ENCODE results near the gene OPN1SW.
A peak's percentile ranks its signal among the peaks of the same experiment; 100 is the strongest.

Gene OPN1SW

DNA sequence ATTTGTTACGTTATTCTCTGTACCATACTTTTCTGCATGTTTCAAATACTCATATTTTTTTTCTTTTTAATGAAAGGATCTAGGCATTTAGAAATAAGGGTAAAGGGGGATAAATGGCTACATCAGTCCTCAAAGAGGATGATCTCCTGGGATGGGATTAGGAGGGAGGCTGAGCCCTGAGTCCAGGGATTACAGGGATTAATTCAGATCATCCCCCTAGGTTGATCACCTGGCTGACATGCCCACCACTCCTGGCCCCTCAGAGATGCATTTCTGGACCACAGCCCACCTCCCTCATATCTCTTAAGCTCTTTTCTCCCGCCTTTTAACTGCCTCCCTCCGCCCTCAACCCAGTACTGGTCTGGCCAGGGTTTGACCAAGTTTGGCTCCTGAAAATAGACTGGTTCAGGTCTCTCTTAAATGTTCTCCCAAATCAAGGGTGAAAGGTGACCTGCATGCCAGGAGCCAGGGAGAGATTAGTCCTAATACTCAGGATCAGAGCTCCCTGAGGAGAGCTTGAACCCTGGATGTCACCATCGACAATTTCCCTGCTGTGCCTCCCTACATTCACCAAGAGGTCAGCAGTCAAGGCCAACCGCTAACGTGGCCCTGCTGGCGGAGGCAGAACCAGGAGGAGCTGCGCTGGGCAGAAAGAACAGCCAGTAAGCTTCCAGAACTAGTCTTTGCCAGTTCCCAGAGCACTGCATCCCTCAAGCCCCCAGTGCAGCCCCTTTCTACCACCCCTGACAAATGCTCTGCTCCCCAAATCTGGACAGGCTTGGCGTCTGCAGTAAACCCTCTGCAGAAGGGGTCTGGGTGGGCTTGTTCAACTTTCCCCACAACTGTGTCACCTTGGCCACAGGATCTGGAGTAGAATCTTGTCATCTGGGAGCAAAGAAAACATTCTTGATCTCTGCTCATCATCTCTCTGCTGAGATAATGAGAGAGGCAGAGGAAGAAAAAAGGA is 13.1 kb upstream of the OPN1SW start:
- no peak for DNase-seq
- peaks cover 65% of the 10 kb centered on the region for H3K27me3 Mint-ChIP-seq
- H3K9me3 Mint-ChIP-seq, result no peaks in the 10 kb centered on the region
- H3K36me3 Mint-ChIP-seq, result no peaks in the 10 kb centered on the region
- H3K4me1 Mint-ChIP-seq, result peaks cover 7% of the 10 kb centered on the region
- H3K27ac Mint-ChIP-seq, result no peak overlapping the region
- H3K4me3 Mint-ChIP-seq, result peak overlapping the region; percentile 68
- CTCF ChIA-PET, result no interaction called here

- H3K27ac Mint-ChIP-seq, result no peak overlapping the region
- CTCF ChIA-PET, result interaction anchor here (0.6 to 1.0 kb wide), 2 partner anchors 13 to 47 kb away, joined by 3 to 4 read pairs; no protein-coding TSS in a partner anchor
- no peak for DNase-seq
Measured at GRCh38 chr7:128785738-128786137, 10.1 kb upstream of the OPN1SW start.

DNA sequence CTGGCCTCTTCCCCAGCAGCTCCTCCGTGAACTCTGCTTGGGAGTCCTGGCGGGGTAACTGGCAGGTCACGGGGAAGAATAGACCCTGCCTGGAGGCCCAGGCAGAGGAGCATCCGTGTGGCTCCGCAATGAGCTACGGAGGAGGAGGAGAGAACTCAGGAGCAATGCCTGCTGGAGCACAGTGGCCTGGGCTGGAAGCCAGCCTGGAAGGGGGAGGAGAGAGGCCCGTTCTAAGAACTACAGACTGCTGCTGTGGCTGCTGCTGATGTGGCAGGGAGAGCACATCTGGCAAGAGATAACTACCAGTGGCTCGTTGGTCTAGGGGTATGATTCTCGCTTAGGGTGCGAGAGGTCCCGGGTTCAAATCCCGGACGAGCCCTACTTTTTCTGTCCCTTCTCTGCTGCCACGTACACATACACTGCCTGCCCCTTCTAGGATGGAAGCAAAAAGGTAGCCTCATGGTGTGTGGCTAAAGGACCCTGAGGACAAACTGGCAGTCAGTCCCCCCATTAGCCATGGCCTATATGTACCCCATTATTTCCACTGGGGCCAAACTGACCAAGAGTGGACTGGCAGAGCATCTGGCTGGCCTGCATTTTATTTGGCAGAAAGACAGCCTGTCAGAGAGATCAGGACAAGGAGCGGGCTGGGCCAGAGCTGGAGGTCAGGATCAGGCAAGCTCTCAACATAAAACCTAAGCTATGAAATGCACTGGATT is 7.7 kb upstream of the OPN1SW start:
- Mint-ChIP-seq H3K9me3 (no peaks in the 10 kb centered on the region), H3K4me3 (no peak overlapping the region), H3K27ac (no peak overlapping the region), H3K4me1 (no peaks in the 10 kb centered on the region), H3K36me3 (no peaks in the 10 kb centered on the region), H3K27me3 (peaks cover 32% of the 10 kb centered on the region)
- DNase-seq, result no peak
- CTCF ChIA-PET, result no interaction called here

More at GRCh38 chr7:128785738-128786137, 10.1 kb upstream of the OPN1SW start:
- H3K27me3 Mint-ChIP-seq, result peaks cover 56% of the 10 kb centered on the region
- H3K4me1 Mint-ChIP-seq, result peaks cover 5% of the 10 kb centered on the region
- H3K36me3 Mint-ChIP-seq, result no peaks in the 10 kb centered on the region
- H3K4me3 Mint-ChIP-seq, result no peak overlapping the region
- H3K9me3 Mint-ChIP-seq, result no peaks in the 10 kb centered on the region

GRCh38 chr7:128781851-128782250 is 6.3 kb upstream of the OPN1SW start:
- CTCF ChIA-PET, result no interaction called here
- no peak overlapping the region for H3K27ac Mint-ChIP-seq

GRCh38 chr7:128781126-128781525 is 5.5 kb upstream of the OPN1SW start:
- DNase-seq, result no peak
- Mint-ChIP-seq H3K36me3 (no peaks in the 10 kb centered on the region), H3K27me3 (peaks cover 24% of the 10 kb centered on the region), H3K27ac (no peak overlapping the region), H3K9me3 (peaks cover 16% of the 10 kb centered on the region), H3K4me1 (no peaks in the 10 kb centered on the region), H3K4me3 (no peak overlapping the region)
- CTCF ChIA-PET, result no interaction called here

More at GRCh38 chr7:128781851-128782250, 6.3 kb upstream of the OPN1SW start:
- H3K9me3 Mint-ChIP-seq, result peaks cover 12% of the 10 kb centered on the region
- H3K4me3 Mint-ChIP-seq, result no peak overlapping the region
- peaks cover 30% of the 10 kb centered on the region for H3K27me3 Mint-ChIP-seq
- DNase-seq, result no peak
- H3K36me3 Mint-ChIP-seq, result no peaks in the 10 kb centered on the region
- H3K4me1 Mint-ChIP-seq, result no peaks in the 10 kb centered on the region

DNA sequence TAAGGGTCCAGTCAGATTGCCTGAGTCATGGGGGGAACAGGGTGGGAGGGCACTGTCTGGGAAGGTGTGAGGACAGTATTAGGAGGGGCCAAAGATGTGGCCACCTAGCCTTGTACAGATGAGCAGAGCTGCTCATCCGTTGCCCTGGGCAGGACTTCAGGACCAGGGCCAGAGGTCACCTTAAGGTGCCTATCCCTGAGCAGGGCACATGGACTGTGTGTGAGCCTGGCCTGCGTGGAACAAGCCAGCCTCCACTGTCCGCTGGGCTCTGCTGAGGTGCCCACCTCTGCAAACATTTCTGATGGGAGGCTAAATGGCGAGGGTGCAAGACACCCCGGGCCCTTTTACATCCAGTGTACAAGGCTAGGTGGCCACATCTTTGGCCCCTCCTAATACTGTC is 3.4 kb upstream of the OPN1SW start:
- Mint-ChIP-seq H3K4me1 (no peaks in the 10 kb centered on the region), H3K9me3 (peaks cover 16% of the 10 kb centered on the region), H3K27me3 (peaks cover 12% of the 10 kb centered on the region), H3K36me3 (peaks cover 8% of the 10 kb centered on the region), H3K27ac (no peak overlapping the region), H3K4me3 (no peak overlapping the region)
- CTCF ChIA-PET, result no interaction called here
- no peak for DNase-seq

- Mint-ChIP-seq H3K27ac (no peak overlapping the region), H3K36me3 (peaks cover 19% of the 10 kb centered on the region), H3K9me3 (peaks cover 16% of the 10 kb centered on the region), H3K4me1 (no peaks in the 10 kb centered on the region), H3K4me3 (no peak overlapping the region), H3K27me3 (peaks cover 5% of the 10 kb centered on the region)
- DNase-seq, result no peak
- CTCF ChIA-PET, result no interaction called here
Measured at GRCh38 chr7:128777156-128778123, 1.8 kb upstream of the OPN1SW start.

- Mint-ChIP-seq H3K4me3 (no peak overlapping the region), H3K36me3 (peaks cover 37% of the 10 kb centered on the region), H3K9me3 (peaks cover 16% of the 10 kb centered on the region), H3K4me1 (no peaks in the 10 kb centered on the region), H3K27ac (peak overlapping the region; percentile 54), H3K27me3 (no peaks in the 10 kb centered on the region)
- CTCF ChIA-PET, result no interaction called here
- no peak for DNase-seq
Measured at GRCh38 chr7:128774921-128775320, 673 bp downstream of the OPN1SW start.

DNA sequence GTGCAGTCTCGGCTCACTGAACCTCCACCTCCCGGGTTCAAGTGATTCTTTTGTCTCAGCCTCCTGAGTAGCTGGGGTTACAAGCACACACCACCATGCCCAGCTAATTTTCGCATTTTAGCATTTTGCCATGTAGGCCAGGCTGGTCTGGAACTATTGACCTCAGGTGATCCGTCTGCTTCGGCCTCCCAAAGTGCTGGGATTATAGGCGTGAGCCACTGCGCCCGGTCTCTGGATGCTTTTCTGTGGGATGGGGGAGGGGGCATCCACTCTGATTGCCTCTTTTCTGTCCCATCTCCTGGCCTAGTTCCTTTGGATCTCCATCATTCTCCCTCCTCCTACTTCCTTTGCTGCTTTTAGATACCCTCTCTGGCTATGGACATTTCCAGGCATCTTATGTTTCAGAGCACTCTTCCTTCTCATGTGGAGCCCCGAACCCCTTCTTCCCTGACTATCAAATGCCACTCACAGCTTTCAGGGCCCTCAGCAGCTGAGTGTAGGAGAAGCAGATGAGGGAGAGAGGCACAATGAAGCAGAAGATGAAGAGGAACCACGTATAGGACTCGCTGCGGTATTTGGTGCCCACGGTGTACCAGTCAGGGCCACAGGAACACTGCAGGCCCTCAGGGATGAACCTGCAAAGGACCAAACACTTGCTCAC is 1.4 kb downstream of the OPN1SW start:
- no peak overlapping the region for H3K27ac Mint-ChIP-seq
- no peaks in the 10 kb centered on the region for H3K4me1 Mint-ChIP-seq
- no peak for DNase-seq
- peaks cover 44% of the 10 kb centered on the region for H3K36me3 Mint-ChIP-seq
- H3K4me3 Mint-ChIP-seq, result no peak overlapping the region
- peaks cover 16% of the 10 kb centered on the region for H3K9me3 Mint-ChIP-seq
- no peaks in the 10 kb centered on the region for H3K27me3 Mint-ChIP-seq
- CTCF ChIA-PET, result no interaction called here

DNA sequence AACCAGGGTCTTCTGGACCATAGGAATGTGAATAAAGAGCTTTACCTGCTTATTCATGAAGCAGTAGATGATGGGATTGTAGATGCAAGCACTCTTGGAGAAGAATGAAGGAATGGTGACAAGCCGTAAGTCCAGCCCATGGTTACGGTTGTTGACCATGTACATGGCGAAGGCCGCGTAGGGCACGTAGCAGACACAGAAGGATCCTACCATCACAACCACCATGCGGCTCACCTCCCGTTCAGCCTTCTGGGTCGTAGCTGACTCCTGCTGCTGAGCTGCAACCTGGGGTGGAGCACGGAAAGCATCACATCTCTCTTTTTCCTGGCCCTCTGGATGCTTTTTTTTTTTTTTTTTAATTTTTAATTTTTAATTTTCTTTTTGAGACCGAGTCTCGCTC is 2.0 kb downstream of the OPN1SW start:
- CTCF ChIA-PET, result no interaction called here
- Mint-ChIP-seq H3K27ac (no peak overlapping the region), H3K27me3 (no peaks in the 10 kb centered on the region), H3K4me3 (no peak overlapping the region), H3K4me1 (no peaks in the 10 kb centered on the region), H3K36me3 (peaks cover 49% of the 10 kb centered on the region), H3K9me3 (peaks cover 16% of the 10 kb centered on the region)
- no peak for DNase-seq

GRCh38 chr7:128770233-128770632 is 5.4 kb downstream of the OPN1SW start:
- H3K27me3 Mint-ChIP-seq, result no peaks in the 10 kb centered on the region
- peaks cover 60% of the 10 kb centered on the region for H3K36me3 Mint-ChIP-seq
- H3K27ac Mint-ChIP-seq, result peak overlapping the region; percentile 55
- DNase-seq, result no peak
- CTCF ChIA-PET, result no interaction called here
- no peaks in the 10 kb centered on the region for H3K4me1 Mint-ChIP-seq
- H3K4me3 Mint-ChIP-seq, result no peak overlapping the region
- no peaks in the 10 kb centered on the region for H3K9me3 Mint-ChIP-seq

DNA sequence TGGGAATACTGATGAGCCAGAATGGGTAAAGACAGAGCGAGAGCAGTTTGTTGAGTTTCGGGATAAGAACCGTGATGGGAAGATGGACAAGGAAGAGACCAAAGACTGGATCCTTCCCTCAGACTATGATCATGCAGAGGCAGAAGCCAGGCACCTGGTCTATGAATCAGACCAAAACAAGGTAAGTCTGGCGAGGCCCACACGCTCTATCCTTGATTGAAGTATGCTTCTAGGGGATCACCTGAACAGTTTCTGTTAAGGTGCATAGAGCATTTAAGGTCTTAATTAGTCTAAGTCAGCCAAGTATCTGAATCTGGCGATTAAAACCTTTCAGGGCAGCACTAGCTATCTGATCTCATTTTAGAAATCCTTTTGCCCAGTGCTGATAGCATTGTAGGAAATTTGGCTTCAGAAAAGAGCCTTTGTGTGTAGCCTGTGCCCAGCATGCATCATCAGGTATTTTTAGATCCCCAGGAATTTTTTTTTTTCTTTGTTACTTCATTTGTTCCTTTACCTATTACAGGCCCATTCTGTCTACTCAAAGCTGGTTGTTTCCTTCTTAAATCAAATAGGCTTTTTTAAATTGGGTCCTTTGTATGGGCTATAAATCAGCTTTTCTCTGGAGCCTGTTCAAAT is 8.0 kb downstream of the OPN1SW start:
- no peaks in the 10 kb centered on the region for H3K4me1 Mint-ChIP-seq
- H3K27me3 Mint-ChIP-seq, result no peaks in the 10 kb centered on the region
- no peak overlapping the region for H3K27ac Mint-ChIP-seq
- H3K9me3 Mint-ChIP-seq, result no peaks in the 10 kb centered on the region
- H3K4me3 Mint-ChIP-seq, result no peak overlapping the region
- peaks cover 48% of the 10 kb centered on the region for H3K36me3 Mint-ChIP-seq
- no peak for DNase-seq
- CTCF ChIA-PET, result interaction anchor here (0.5 to 1.0 kb wide), 2 partner anchors 13 to 383 kb away, joined by 3 to 4 read pairs; no protein-coding TSS in a partner anchor

DNA sequence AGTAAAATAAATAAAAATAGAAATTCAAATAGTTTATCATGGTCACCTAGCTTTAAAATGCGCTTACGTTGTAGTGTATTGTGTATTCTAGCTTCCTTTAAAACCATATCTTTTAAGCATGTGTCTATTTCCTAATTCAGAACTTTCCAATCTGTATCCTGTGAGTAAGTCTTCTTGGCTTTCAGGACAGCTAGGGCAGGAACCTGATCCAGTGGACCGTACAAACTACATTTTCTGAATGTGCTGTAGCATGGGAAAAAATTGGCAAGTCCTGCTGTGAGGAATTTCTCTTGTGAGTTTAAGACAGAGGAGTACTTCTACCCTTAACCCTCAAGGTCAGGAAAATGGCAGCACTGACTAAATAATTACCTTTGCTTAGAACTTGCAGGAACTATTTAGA is 12.1 kb downstream of the OPN1SW start:
- peaks cover 38% of the 10 kb centered on the region for H3K36me3 Mint-ChIP-seq
- DNase-seq, result no peak
- no peaks in the 10 kb centered on the region for H3K27me3 Mint-ChIP-seq
- H3K9me3 Mint-ChIP-seq, result no peaks in the 10 kb centered on the region
- CTCF ChIA-PET, result no interaction called here
- H3K27ac Mint-ChIP-seq, result no peak overlapping the region
- no peaks in the 10 kb centered on the region for H3K4me1 Mint-ChIP-seq
- H3K4me3 Mint-ChIP-seq, result no peak overlapping the region
